Astrocyte (in vitro differentiated cells and primary cell): Measurements from ENCODE around the gene EDEM3. TPM values are rescaled to one million over a fixed set of nuclear protein-coding genes. Genes with fewer than 3 reads are reported as not detected.

Source experiments
- DNase-seq: peaks from one replicate; pipeline ENCODE4 v3.0.0-alpha.2; 2010; ENCODE audit warnings: low read depth
- FAIRE-seq: peaks from 2 replicates; lab custom pipeline; 2011; peaks lifted over from hg19 to GRCh38; lab: Jason Lieb, UNC
- H2AFZ ChIP-seq: 2 replicates; pipeline ENCODE4 v1.6.0; 2012; ENCODE audit warnings: low read depth, low read length, inconsistent platforms
- H3K27ac ChIP-seq: 2 replicates; pipeline ENCODE4 v1.5.1; 2011; ENCODE audit warnings: low read depth, low read length, inconsistent platforms
- H3K27me3 ChIP-seq: 2 replicates; pipeline ENCODE4 v1.6.0; 2011; ENCODE audit warnings: low read length, inconsistent platforms; ENCODE audit not compliant: insufficient read depth
- H3K36me3 ChIP-seq: 2 replicates; pipeline ENCODE4 v1.5.1; 2011; ENCODE audit warnings: low read length, inconsistent platforms; ENCODE audit not compliant: insufficient read depth
- H3K4me1 ChIP-seq: 2 replicates; pipeline ENCODE4 v1.5.1; 2011; ENCODE audit warnings: low read length, inconsistent platforms; ENCODE audit not compliant: insufficient read depth
- H3K4me2 ChIP-seq: 2 replicates; pipeline ENCODE4 v1.6.0; 2012; ENCODE audit warnings: low read length, inconsistent platforms
- H3K4me3 ChIP-seq: 2 replicates; pipeline ENCODE4 v1.5.1; 2011; ENCODE audit warnings: low read depth, mild to moderate bottlenecking, low read length, inconsistent platforms; ENCODE audit not compliant: insufficient read depth
- H3K79me2 ChIP-seq: 2 replicates; pipeline ENCODE4 v1.6.0; 2012; ENCODE audit warnings: mild to moderate bottlenecking, low read length, inconsistent platforms; ENCODE audit not compliant: insufficient read depth
- H3K9ac ChIP-seq: 2 replicates; pipeline ENCODE4 v1.6.0; 2012; ENCODE audit warnings: mild to moderate bottlenecking, low read length, inconsistent platforms
- H3K9me3 ChIP-seq: 2 replicates; pipeline ENCODE4 v1.5.1; 2012; ENCODE audit warnings: low read depth, mild to moderate bottlenecking, low read length, inconsistent platforms; ENCODE audit not compliant: insufficient read depth
- H4K20me1 ChIP-seq: 2 replicates; pipeline ENCODE4 v1.6.0; 2012; ENCODE audit warnings: low read length, inconsistent platforms; ENCODE audit not compliant: insufficient read depth
- H3K27ac Mint-ChIP-seq: one replicate; pipeline ENCODE4 v1.8.0; 2021; ENCODE audit warnings: mild to moderate bottlenecking, mixed read lengths; ENCODE audit not compliant: unreplicated experiment
- H3K27me3 Mint-ChIP-seq: one replicate; pipeline ENCODE4 v1.8.0; 2021; ENCODE audit warnings: low read depth, mixed read lengths; ENCODE audit not compliant: unreplicated experiment
- H3K36me3 Mint-ChIP-seq: one replicate; pipeline ENCODE4 v1.8.0; 2021; ENCODE audit warnings: low read depth, mixed read lengths; ENCODE audit not compliant: unreplicated experiment
- H3K4me1 Mint-ChIP-seq: one replicate; pipeline ENCODE4 v1.8.0; 2021; ENCODE audit warnings: low read depth, mixed read lengths; ENCODE audit not compliant: unreplicated experiment
- H3K4me3 Mint-ChIP-seq: one replicate; pipeline ENCODE4 v1.8.0; 2021; ENCODE audit warnings: mild to moderate bottlenecking, moderate library complexity, mixed read lengths; ENCODE audit not compliant: unreplicated experiment
- H3K9me3 Mint-ChIP-seq: one replicate; pipeline ENCODE4 v1.8.0; 2021; ENCODE audit warnings: mild to moderate bottlenecking, mixed read lengths; ENCODE audit not compliant: unreplicated experiment
- CTCF ChIP-seq: IDR thresholded peaks from 2 replicates; pipeline ENCODE4 v1.5.1; 2011; ENCODE audit warnings: low read depth, mild to moderate bottlenecking, inconsistent platforms, low read length, moderate library complexity; ENCODE audit not compliant: insufficient read depth
- EZH2 ChIP-seq: IDR thresholded peaks from 2 replicates; pipeline ENCODE4 v1.6.1; 2012; ENCODE audit warnings: mild to moderate bottlenecking, low read length, inconsistent platforms; ENCODE audit not compliant: insufficient read depth
- total RNA-seq: library from RNA; stranded (reverse); gene quantifications from 2 replicates; pipeline ENCODE4 v1.2.1, GENCODE V29; 2021

EDEM3 gene
- total RNA-seq, 1 donor from 2014 or later = 36.7 TPM

- H3K9me3 Mint-ChIP-seq = peaks cover 6% of the 10 kb centered on the region
- DNase-seq (peak; percentile 52), FAIRE-seq (no peak)
- Histone ChIP-seq H3K27me3 (no peaks in the 10 kb centered on the region), H3K9me3 (no peaks in the 10 kb centered on the region), H3K4me2 (peak overlapping the region; percentile 75), H4K20me1 (no peaks in the 10 kb centered on the region), H3K4me1 (peaks cover 19% of the 10 kb centered on the region), H3K79me2 (no peaks in the 10 kb centered on the region), H3K27ac (peak overlapping the region; percentile 30), H3K9ac (peak overlapping the region; percentile 77), H2AFZ (no peak overlapping the region), H3K4me3 (no peak overlapping the region), H3K36me3 (no peaks in the 10 kb centered on the region)
- no peak for TF ChIP-seq CTCF
- TF ChIP-seq EZH2 = no peak
- H3K36me3 Mint-ChIP-seq = peaks cover 2% of the 10 kb centered on the region
- H3K4me1 Mint-ChIP-seq = peaks cover 15% of the 10 kb centered on the region
- H3K27me3 Mint-ChIP-seq = no peaks in the 10 kb centered on the region
- H3K4me3 Mint-ChIP-seq = no peak overlapping the region
- no peak overlapping the region for H3K27ac Mint-ChIP-seq
Measured at GRCh38 chr1:184791550-184791900, 36.9 kb upstream of the EDEM3 start.

GRCh38 chr1:184790642-184791549 is 36.2 kb upstream of the EDEM3 start:
- Mint-ChIP-seq H3K4me1 (peaks cover 15% of the 10 kb centered on the region), H3K27me3 (no peaks in the 10 kb centered on the region), H3K4me3 (no peak overlapping the region), H3K9me3 (peaks cover 6% of the 10 kb centered on the region), H3K36me3 (peaks cover 2% of the 10 kb centered on the region), H3K27ac (no peak overlapping the region)
- no peak overlapping the region for H3K27ac ChIP-seq
- no peaks in the 10 kb centered on the region for H3K9me3 ChIP-seq
- H2AFZ ChIP-seq = no peak overlapping the region
- H3K4me3 ChIP-seq = no peak overlapping the region
- peak; percentile 6 for DNase-seq
- H3K36me3 ChIP-seq = no peaks in the 10 kb centered on the region
- H4K20me1 ChIP-seq = no peaks in the 10 kb centered on the region
- H3K79me2 ChIP-seq = no peaks in the 10 kb centered on the region
- H3K9ac ChIP-seq = no peak overlapping the region
- TF ChIP-seq CTCF = no peak
- TF ChIP-seq EZH2 = no peak
- no peaks in the 10 kb centered on the region for H3K27me3 ChIP-seq
- H3K4me2 ChIP-seq = no peak overlapping the region
- H3K4me1 ChIP-seq = peaks cover 19% of the 10 kb centered on the region
- FAIRE-seq = no peak

GRCh38 chr1:184789884-184790283 is 35.2 kb upstream of the EDEM3 start:
- H3K36me3 Mint-ChIP-seq = peaks cover 2% of the 10 kb centered on the region
- Histone ChIP-seq H2AFZ (no peak overlapping the region), H3K4me2 (no peak overlapping the region), H4K20me1 (no peaks in the 10 kb centered on the region), H3K79me2 (no peaks in the 10 kb centered on the region), H3K4me3 (no peak overlapping the region), H3K27ac (no peak overlapping the region), H3K36me3 (no peaks in the 10 kb centered on the region), H3K4me1 (peaks cover 19% of the 10 kb centered on the region), H3K9me3 (no peaks in the 10 kb centered on the region), H3K27me3 (no peaks in the 10 kb centered on the region), H3K9ac (no peak overlapping the region)
- no peak overlapping the region for H3K4me3 Mint-ChIP-seq
- H3K27me3 Mint-ChIP-seq = no peaks in the 10 kb centered on the region
- TF ChIP-seq CTCF = no peak
- no peak for TF ChIP-seq EZH2
- peaks cover 9% of the 10 kb centered on the region for H3K9me3 Mint-ChIP-seq
- no peak overlapping the region for H3K27ac Mint-ChIP-seq
- peaks cover 15% of the 10 kb centered on the region for H3K4me1 Mint-ChIP-seq
- DNase-seq (no peak), FAIRE-seq (no peak)
